ENCODE results near the gene UBTD1. TPM values are rescaled to one million over a fixed set of nuclear protein-coding genes. Genes with fewer than 3 reads are reported as not detected.

The UBTD1 gene
- total RNA-seq, 1 donor from 2014 or later, result 25.1 TPM

DNA sequence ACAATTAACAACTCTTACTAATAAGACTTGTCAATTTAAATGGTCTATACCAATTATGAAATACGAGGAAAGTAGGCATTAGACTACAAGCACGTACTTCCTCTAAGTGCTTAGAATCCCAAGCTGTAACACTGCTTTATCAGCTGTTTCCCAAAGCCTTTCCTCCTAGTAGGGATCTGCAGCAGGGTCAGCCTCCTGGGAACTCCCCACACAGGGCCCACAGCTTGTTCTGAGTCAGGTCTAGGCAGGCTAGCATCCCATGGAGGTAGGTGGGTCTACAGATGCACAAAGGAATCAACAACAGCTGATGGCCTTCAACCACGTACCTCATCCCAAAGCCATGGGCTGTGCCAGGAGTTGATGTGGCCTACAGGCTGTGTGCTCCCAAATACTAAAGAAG is 15.2 kb upstream of the UBTD1 start:
- DNase-seq, result no peak

DNA sequence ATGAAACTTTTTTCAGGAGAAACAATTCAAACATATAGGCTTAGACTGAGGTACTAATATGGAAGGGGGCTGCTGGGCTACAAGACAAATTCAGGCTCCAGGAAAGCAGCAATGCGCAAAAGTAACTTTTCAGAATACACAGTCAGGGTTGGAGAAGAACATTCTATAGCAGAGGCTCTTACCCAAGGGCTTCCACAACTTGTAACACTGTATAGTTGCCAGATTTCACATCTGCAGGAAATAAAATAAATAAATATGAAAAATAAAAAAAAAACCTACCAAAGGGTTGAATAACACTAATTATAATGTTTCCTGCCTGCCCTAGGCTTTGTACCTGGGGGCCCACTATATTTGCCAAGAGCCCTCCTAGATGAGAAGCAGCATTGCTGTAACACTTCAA is 14.8 kb upstream of the UBTD1 start:
- DNase-seq, result peak; percentile 54

DNA sequence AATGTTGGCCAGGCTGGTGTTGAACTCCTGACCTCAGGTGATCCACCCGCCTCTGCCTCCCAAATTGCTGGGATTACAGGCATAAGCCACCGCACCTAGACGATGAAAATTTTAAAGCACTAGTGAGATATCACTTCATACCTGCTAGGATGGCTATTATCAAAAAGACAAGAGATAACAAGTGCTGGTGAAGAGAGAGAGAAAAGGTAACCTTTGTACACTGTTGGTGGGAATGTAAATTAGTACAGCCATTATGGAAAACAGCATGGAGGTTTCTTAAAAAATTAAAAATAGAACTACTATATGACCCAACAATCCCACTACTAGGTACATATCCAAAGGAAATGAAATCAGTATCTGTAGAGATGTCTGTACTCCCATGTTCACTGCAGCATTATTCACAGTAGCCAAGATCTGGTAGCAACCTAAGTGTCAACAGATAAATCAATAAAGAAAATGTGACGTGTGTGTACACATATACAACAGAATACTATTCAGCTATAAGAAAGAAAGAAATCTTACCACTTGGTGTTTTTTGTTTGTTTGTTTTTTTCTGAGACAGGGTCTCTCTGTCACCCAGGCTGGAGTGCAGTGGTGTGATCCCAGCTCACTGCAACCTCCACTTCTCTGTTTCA is 13.0 kb upstream of the UBTD1 start:
- no peak for DNase-seq

- DNase-seq, result peak; percentile 88
These were observed 8.1 kb upstream of the UBTD1 start for GRCh38 chr10:97490592-97490991.

GRCh38 chr10:97494151-97494550 is 4.6 kb upstream of the UBTD1 start:
- DNase-seq, result no peak

- DNase-seq, result no peak
These were observed 3.7 kb upstream of the UBTD1 start for GRCh38 chr10:97494863-97495506.

DNA sequence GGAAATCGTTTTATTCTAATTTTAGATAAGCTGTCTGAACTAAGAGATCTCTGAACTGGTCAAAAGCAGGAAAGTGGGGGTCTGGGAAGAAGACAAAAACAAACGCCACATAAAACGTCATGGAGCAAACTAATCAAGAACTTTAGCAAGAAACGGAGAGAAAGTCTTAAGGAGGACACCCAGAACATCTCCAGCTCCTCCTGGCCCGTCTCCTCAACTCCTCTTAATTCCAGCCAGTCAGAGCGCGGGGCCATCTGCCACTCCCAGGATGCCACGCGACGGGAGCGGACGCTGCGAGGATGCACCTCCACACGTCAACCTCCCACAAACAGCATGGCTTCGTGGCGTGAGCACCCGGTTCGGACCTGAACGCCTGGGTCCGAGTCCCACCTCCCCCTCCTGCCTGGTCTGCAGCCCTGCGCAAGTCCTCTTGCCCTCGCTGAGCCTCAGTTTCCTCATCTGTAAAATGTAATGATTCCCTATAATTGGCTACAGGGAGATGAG is 1.1 kb upstream of the UBTD1 start:
- peak; percentile 85 for DNase-seq

DNA sequence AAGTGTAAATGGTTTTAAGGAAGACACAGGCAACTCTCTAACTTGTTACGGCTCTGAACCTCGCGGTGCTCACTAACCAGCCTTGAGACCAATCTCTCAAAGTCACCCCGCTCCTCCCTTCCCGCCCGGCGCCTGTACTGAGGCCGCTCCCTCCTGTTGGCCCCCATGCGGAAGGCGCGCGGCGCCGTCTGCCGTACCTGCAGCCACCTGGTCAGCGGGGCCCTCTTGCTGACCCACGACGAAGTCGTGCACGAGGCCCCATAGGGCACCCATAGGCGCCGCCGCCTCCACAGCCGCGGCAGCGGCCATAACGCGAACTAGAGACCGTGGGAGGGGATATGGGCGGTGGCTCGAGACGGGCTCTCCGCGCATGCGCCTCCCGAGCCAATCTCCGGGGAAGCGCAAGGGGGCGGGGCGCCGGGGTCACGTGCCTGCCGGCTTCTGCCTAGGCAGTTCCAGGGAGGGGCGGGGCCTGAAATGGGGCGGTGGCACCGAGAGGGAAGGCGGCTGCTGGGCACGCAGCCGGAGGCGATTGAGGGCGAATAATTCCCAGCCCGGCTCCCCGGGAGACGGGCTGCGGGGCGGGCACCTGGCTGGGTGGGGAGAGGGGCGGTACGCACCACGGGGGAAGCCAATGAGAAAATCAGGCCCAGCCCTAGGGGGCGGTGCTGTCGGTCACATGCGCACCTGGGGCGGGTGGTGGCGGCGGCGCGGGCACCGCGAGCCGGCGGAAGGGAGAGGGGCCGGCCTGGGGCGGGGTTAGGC is 466 bp upstream of the UBTD1 start, which contains the start of gene MMS19:
TSS of gene MMS19 (minus strand) at position 347 of the 765 bp plus-strand sequence. CDS start at position 309, 38 bp downstream.
- DNase-seq, result peak; percentile 100

GRCh38 chr10:97499561-97500296 is 1.0 kb downstream of the UBTD1 start:
- peak; percentile 41 for DNase-seq

GRCh38 chr10:97500297-97500575 is 1.5 kb downstream of the UBTD1 start:
- no peak for DNase-seq

GRCh38 chr10:97502916-97503315 is 4.2 kb downstream of the UBTD1 start:
- no peak for DNase-seq

GRCh38 chr10:97503406-97503805 is 4.7 kb downstream of the UBTD1 start:
- no peak for DNase-seq

DNA sequence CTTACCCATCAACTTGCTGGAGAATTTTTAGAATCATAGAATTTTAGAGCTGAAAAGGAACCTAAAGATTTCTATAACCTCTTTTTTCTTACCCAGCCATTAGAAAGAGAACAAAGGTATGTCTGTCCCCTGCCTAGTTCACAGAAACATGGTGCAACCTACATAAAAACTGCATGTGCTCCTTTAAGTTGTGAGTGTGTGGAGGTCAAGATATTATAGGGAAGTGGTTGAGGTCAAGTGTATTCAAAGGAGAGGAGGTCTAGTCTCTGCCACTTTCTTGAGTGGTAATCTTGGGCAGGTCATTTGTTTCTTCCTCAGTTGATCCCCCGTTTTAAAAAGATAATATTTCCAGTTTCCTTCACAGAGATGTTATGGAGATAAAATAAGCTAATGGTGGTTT is 6.4 kb downstream of the UBTD1 start:
- DNase-seq, result no peak

DNA sequence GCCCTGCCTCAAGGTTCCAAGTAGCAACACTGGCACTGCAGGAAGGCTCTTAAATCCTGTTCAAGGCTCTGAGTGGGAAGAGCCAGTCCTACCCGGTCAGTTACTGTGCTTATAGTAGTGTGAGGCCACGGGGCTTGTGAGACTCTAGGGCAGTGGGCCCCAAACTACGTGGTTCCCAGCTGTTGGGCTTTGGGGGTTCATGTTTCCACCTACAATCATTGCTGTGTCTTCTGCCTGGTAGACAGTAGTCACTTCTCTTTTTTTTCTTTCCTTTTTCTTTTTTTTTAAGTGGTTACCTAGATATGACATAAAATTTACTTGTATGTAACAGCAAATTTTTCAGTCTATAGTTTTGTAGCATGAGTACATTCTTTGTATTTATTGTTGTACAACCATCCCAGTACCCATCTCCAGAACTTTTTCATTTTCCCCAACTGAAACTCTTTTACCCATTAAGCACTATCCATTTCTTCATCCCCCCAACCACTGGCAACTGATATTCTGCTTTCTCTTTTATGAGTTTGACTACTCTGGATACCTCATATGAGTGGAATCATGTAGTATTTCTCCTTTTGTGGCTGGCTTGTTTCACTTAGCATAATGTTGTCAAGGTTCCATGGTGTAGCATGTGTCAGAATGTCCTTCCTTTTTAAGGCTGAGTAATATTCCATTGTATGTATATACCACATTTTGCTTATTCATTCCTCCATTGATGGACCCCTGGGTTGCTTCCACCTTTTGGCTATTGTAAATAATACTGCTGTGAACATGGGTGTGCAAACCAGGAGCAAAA is 7.7 kb downstream of the UBTD1 start:
- DNase-seq, result no peak

- no peak for DNase-seq
These were observed 9.6 kb downstream of the UBTD1 start for GRCh38 chr10:97508342-97508741.

- DNase-seq, result no peak
These were observed 10.5 kb downstream of the UBTD1 start for GRCh38 chr10:97509120-97509680.

DNA sequence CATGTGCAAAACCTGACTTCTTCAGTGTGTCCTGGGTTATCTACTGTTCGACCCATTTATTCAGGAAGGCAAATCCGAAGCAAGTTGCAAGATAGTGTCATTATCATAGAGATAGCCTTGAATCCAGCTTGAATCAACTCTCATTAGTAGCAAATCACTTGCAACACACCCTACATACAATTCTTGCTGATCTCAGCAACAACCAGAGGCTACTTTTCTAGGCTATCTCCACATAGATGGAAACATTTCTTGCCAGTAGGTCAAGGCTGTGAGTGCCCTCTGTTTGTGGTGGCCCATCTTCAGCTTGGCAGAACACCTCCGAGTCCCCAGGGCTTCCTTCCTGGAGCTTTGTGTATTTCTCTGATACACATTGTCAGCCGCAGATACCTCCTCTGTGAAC is 12.0 kb downstream of the UBTD1 start:
- no peak for DNase-seq

DNA sequence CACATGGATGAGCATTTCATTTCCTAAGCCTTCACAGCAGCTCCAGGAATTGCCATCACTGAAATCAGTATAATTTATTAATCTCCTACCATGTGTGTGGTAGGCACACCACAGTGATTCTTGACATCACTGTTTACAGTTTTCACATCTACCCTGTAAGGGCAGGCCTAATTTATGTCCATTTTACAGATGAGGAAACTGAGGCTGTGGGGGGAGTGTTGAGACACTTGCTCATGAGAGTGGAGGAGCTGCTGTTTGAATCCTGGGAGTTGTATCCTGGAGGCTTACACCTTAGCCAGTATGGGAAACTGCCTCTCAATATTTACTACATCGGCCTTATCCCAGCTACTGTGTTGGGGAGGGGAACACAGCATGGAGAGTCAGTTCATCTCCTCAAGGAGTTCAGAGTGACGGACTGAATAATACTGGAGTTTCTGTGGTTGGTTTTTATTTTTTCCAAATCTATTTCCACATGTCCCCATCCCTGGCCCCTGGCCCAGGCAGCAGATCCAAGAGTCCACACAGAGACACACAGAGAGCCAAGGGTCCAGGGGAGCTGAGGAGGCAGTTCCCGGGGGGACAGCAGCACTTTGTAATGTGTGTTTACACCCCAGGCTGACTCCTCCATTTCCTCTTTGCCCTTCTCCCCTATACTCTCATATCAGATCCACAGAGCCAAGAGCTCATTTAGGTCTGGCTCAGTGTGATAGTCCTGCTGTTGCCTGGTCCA is 13.2 kb downstream of the UBTD1 start:
- DNase-seq, result no peak

- no peak for DNase-seq
These were observed 14.3 kb downstream of the UBTD1 start for GRCh38 chr10:97512993-97513392.

DNA sequence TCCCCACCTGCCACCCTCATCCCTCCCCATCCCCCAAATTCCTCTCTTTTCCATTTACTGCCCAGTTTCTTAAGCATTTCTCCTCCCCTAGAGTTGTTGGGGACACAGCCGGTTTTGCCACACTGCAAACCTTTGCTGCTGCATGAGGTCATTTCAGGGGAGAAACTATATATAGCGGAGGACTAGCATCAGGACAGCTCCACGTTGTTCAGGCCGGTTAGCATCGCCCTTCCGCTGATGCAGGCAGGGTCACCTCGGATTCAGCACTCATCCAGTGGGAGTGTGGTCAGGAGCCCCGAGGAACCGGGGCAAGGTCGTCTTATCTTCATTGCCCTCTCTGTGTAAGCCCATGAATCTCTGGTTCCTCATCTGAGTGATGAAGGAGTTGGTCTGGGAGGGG is 15.6 kb downstream of the UBTD1 start:
- no peak for DNase-seq

Data from tongue (tissue), 2 donors.